CD4-positive, alpha-beta T cell treated with Interleukin-1 beta for 1 hour (primary cell): ENCODE results near the gene GFOD1.

Experiments used
- DNase-seq, 2 donors: peaks; one replicate each; pipeline ENCODE4 v3.0.0-alpha.2; 2020 to 2022

Gene GFOD1

GRCh38 chr6:13487122-13488014 is at the start of gene GFOD1:
GFOD1 (minus strand) TSS chr6:13487600; CDS start chr6:13486890, 710 bp downstream.
- peak; percentile 79 to 81 for DNase-seq

GRCh38 chr6:13536796-13537526 is 49.6 kb upstream of the GFOD1 start:
- no peak for DNase-seq

GRCh38 chr6:13535306-13535705 is 47.9 kb upstream of the GFOD1 start:
- no peak for DNase-seq

GRCh38 chr6:13534536-13534935 is 47.1 kb upstream of the GFOD1 start:
- no peak for DNase-seq

GRCh38 chr6:13531956-13532355 is 44.6 kb upstream of the GFOD1 start:
- DNase-seq = no peak

GRCh38 chr6:13528777-13529343 is 41.5 kb upstream of the GFOD1 start:
- no peak for DNase-seq

GRCh38 chr6:13528232-13528631 is 40.8 kb upstream of the GFOD1 start:
- DNase-seq = no peak

- no peak for DNase-seq
Observed at GRCh38 chr6:13527671-13528056, 40.3 kb upstream of the GFOD1 start.

GRCh38 chr6:13526727-13527670 is 39.6 kb upstream of the GFOD1 start:
- DNase-seq = peak; percentile 3 to 72

GRCh38 chr6:13526357-13526726 is 38.9 kb upstream of the GFOD1 start:
- no peak for DNase-seq

GRCh38 chr6:13524801-13525508 is 37.6 kb upstream of the GFOD1 start:
- DNase-seq = no peak

- DNase-seq = no peak
Observed at GRCh38 chr6:13523826-13524622, 36.6 kb upstream of the GFOD1 start.

- no peak for DNase-seq
Observed at GRCh38 chr6:13522656-13523055, 35.3 kb upstream of the GFOD1 start.

- DNase-seq = no peak
Observed at GRCh38 chr6:13519839-13520238, 32.4 kb upstream of the GFOD1 start.

- DNase-seq = no peak
Observed at GRCh38 chr6:13517116-13517515, 29.7 kb upstream of the GFOD1 start.

GRCh38 chr6:13515912-13516311 is 28.5 kb upstream of the GFOD1 start:
- DNase-seq = no peak

- DNase-seq = no peak
Observed at GRCh38 chr6:13513626-13514502, 26.5 kb upstream of the GFOD1 start.

- no peak for DNase-seq
Observed at GRCh38 chr6:13512900-13513299, 25.5 kb upstream of the GFOD1 start.

GRCh38 chr6:13511913-13512717 is 24.7 kb upstream of the GFOD1 start:
- DNase-seq = no peak
